Measurements from ENCODE around the gene VEGFB. TPM values are rescaled to one million over a fixed set of nuclear protein-coding genes. Genes with fewer than 3 reads are reported as not detected.

Gene VEGFB, protein sequence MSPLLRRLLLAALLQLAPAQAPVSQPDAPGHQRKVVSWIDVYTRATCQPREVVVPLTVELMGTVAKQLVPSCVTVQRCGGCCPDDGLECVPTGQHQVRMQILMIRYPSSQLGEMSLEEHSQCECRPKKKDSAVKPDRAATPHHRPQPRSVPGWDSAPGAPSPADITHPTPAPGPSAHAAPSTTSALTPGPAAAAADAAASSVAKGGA
- total RNA-seq = 61.7 TPM

GRCh38 chr11:64233913-64234586 is at the start of gene VEGFB:
Gene VEGFB (plus strand): TSS chr11:64234584. CDS start chr11:64234834, 250 bp downstream.

DNA sequence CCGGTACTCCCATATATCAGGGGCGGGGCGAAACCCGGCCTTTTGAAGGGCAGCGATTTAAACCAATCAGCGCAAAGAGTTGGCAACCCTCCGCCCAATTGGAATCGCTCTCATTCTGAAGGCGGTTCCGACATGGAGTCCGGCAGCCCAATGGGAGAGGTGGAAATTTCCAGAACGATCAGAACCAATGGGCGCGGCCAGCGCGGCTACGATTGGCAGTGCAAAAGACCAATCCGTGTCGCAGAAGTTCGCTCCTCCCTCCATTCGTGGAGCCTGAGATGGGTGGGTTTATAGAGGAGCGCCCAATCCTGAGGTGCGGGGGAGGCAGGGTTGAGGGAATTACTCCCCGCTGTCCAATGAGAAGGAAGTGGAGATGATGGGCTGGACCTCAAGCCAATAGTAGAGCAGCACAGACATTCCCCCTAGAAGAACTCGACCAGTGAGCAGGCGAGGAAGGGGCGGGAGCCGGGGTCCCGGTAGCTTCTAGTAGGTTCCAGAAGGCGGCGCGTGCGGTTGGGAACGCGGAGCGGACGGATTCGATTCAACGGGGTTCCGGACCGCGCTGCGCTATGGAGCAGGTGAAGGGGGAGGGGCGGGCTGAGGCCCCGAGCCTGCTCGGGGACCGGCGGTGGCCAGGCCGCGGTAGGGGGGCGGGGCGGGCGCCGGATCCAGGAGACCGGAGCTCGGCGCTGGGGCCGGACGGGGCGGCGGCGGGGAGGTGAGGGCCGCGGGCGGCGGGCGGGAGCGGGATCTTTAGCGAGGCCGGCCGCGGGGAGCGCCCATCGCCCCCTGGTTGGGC is 48.5 kb upstream of the VEGFB start, which contains the start of gene STIP1:
Gene STIP1 (plus strand): TSS at position 479 of the 799 bp plus-strand sequence. CDS start 91 bp downstream, at position 570.

DNA sequence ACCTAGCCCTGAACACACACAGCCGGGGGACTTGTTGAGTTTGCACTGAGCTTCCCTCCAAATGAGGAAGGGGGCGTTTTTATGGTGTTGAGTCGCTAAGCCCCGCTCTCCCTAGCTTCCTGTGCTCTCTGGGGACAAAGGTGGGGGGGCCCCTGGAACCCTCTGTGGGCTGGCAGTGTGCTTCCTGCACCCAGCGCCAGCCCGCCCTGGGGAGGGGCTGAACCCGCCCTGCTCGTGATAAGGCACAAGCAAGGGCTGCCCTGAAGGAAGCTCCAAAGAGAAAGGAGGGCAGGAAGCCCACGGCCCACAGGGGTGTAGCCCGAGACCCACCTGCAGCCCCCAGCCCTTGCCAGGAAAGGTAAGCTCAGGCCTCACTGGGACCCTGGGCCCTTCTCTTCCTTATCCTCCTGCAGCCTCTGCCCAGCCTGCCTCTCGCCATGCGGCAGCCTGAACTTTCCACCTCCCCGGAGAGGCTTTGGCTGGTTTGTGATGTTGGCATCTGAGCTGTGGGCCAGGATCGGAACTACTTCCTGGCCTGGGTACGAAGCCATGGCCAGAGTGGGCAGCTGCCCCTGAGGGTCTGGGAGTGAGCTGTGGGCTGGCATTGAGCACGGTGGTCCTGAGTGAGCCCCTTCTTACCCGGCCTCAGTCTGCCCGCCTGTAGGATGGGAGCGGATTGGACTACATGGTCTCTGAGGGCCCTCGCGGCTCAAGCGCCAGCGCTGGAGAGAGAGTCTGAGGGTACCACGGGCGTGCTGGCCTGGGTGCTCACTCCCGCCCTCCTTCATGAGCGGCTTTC is 27.7 kb upstream of the VEGFB start, which contains the start of gene FERMT3:
Gene FERMT3 (plus strand): TSS at position 265 of the 799 bp plus-strand sequence. CDS start 644 bp downstream, outside the sequence.

DNA sequence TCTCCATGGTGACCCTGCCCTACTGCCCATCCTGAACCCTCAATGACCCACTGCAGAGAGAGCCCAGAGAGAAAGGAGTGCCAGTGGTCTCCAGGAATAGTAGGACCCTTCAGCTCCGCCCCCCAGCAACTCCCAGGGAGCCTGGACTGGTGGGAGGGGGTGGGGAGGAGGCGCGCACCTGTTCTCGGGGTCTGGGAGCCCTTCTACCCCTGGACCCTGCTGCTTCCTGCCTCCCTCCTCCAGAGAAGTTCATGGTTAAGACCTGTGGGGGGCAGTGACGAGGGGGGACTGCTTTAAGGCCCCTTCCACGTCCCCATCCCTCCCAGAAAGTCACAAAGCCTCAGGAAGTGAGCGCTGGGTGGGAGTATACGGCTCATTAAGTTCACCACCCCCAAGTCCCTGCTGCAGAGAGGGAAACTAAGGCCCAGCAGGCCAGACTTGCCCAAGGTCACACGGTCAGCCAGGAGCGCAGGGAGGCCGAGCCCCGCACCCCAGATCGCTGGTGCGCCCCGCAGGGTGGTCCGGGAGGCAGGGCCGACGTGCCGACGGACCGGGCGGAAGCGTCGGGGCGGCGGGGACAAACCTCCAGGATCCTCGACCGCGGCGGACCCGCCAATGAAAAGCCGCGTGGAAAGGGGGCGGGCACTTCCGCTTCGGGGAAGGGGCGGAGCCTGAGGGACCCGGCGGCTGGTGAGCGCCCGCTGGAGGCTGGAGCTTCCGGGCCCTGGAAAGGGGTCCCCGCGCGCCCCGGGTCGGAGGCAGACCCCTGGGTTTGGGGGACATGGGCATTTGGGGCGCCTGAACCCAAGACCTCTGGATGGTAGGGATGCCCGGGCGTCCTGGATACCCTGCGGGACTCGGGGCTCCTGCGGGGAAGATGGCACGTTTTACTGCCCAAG is 8.5 kb upstream of the VEGFB start, which contains the start of the genes NUDT22 and TRPT1:
Gene NUDT22 (plus strand): TSS at position 667 of the 899 bp plus-strand sequence. CDS start 379 bp downstream, outside the sequence.
Gene TRPT1 (minus strand): TSS at position 579 of the 899 bp plus-strand sequence. CDS start 326 bp downstream, at position 253.

DNA sequence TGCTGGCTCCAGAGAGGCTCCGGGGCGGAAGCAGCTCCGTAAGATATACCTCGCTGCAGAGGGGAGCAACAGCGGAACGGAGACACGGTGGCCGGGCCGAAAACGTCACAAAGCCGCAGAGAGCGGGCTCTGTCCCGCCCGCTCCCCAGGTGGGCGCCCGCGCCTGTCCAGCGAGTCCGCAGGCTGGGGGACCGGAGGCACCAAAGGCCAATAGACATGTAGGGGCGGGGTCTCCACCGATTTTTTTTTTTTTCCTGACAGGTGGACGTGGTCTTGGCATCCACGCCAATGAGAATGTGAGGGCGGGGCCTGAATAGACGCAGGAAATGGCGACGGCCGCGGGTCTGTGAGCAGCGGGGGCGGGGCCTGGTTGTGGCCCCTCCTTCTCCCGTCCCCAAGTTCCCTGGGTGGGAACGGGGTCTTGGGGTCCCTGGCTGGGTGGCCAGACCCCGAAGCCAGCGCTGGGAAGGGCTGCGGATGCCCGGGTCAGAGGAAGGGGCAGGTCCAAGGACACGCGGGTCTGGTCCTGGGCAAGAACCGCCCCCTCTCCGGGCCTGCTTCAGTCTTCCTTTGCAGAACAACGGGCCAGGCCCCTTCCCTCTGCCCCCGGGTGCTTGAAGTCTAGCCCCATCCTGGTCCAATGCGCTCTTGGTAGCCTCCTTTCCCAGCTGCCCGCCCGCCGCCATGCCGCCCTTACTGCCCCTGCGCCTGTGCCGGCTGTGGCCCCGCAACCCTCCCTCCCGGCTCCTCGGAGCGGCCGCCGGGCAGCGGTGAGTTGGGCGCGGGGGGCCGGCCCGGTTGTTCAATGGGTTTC is 4.0 kb upstream of the VEGFB start, which contains the start of gene DNAJC4:
Gene DNAJC4 (plus strand): TSS at position 378 of the 814 bp plus-strand sequence. CDS start 307 bp downstream, at position 685.

GRCh38 chr11:64240435-64241240 is 6.3 kb downstream of the VEGFB start, which contains the start of gene FKBP2:
Gene FKBP2 (plus strand): TSS chr11:64241095. CDS start chr11:64242388, 1,293 bp downstream.

GRCh38 chr11:64246871-64247728 is 12.7 kb downstream of the VEGFB start, which contains the start of gene PPP1R14B:
Gene PPP1R14B (minus strand): TSS chr11:64246943. CDS start chr11:64246673, 270 bp downstream.

GRCh38 chr11:64251016-64251752 is 16.8 kb downstream of the VEGFB start, which contains the start of gene PLCB3:
Gene PLCB3 (plus strand): TSS chr11:64251530. CDS start chr11:64251650, 120 bp downstream.

DNA sequence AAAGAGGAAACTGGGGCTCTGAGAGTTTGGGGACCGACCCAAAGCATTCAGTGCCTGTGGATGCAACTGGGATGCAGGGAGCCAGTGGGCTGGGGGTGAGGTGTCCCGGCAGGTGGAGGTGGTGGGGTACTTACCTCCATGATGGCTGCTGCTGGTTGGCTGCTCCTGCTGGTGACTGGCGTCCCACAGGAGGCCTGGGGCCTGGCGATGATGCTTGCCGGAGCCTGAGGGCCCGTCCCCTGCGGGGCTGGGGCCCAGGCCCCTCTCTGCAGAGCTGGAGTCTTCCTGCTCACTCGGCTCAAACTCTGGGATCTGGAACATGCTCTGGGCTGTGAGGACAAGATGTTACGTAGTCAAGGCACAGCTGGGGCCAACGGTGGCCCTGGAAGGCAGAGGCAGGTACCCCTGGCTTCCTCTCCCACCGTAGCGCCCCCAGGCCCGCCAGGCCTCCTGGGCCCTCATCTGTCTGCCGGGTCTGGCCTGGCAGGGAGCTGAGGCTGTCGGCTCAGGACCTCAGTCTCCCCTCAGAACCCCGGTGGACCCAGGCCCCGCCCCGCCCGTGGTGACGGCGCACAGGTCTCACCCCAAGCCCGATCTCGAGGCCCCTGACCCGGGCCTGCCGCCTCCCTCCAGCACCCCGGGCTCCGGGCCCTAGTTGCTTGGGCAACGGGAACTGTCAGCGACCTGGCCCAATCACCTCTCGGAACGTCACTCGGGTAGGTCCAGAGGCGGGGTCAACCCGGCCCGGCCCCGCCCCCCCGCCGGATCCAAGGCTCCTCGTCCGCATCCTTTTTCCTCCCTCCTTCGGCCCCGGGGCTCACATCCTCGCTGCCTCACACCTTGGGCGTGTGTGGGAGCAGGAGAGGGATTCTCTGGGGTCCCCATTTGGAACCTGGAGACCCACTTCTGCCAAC is 49.9 kb downstream of the VEGFB start, which contains the start of gene BAD:
Gene BAD (minus strand): TSS at position 618 of the 914 bp plus-strand sequence. CDS start 297 bp downstream, at position 321.

DNA sequence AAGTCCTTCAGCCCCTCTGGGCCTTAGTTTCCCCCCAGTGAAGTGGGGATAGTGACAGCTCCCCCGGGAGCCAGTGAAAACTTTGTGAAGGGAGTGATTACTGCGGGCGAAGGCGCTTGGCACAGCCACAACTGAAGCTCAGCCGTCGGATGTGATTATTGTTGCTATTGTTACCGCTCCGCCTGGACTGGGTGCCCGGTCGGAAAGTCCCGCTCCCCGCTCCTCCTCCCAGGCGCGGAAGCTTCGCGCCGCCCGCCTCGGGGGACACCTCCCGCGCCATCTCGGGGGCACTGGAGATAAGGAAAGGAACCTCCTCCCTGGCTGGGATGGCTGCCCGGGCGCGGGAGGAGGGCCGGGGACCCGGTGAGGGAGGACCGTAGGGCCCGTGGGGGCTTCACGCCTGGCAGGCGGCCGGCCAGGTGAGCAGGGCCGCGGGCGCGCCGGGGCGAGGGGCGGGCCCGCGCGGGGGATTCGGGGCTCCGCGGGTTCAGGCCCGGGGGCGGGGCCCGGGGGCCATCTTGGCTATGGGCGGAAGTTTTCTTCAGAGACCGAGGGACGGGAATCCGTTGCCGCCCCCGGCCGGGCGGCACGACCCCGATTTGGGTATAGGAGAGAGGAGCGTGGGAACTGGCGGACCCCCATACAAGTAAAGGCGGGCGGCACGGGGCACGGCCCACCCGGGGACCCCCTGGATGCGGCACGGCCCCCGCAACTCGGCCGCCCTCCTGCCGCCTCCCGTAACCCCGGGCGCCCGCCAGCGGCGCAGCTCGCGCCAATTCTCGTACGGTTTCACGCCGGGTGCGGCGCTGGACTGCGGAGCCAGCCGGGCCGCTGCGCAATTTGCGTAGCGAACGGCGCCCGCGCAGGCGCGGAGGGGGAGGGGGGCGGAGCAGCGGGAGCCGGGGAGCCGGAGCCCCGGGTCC is 50.8 kb downstream of the VEGFB start, which contains the start of gene GPR137:
Gene GPR137 (plus strand): TSS at position 887 of the 923 bp plus-strand sequence. CDS start 677 bp downstream, outside the sequence.

Measured in camera-type eye (tissue), 1 donor.